K562 (cell line): ENCODE results near the gene DCPS. TPM values are rescaled to one million over a fixed set of nuclear protein-coding genes. Genes with fewer than 3 reads are reported as not detected.

ENCODE experiments used
- ATAC-seq: fragments of 200-7000 bp; cut with Tn5 transposase; 3 replicates; pipeline ENCODE4 v1.9.1; 2020; ENCODE audit warnings: moderate library complexity
- BruUV-seq: library from RNA; stranded (reverse); fragments of 400-500 nt; replicated peaks from 2 replicates; lab custom pipeline; 2021; lab: Mats Ljungman, UMichigan
- CTCF ChIA-PET: fragments of 300-600 bp; formaldehyde crosslinking; extraction: SDS; loops from one replicate; lab custom pipeline; 2021; ENCODE audit warnings: low intra/inter-chr PET ratio; lab: Yijun Ruan, JAX
- POLR2A ChIA-PET: fragments of 300-600, 350-650 bp; sonication (Branson Sonifier 250); formaldehyde crosslinking; extraction: SDS; loops from one replicate; lab custom pipeline; 2021; ENCODE audit warnings: antibody characterized with exemption, inconsistent platforms; lab: Yijun Ruan, JAX
- DNase-seq, 4 experiments: peaks; one replicate each; pipeline versions ENCODE4 v3.0.0 to v3.0.0-alpha.2; 2011 to 2018; ENCODE audit warnings: low spot score in 3 of 4, mixed read lengths in 3 of 4; ENCODE audit errors: extremely low read depth in 1 of 4
- FAIRE-seq: peaks from 2 replicates; lab custom pipeline; 2011; peaks lifted over from hg19 to GRCh38; lab: Jason Lieb, UNC
- H2AFZ ChIP-seq: 2 replicates; pipeline ENCODE4 v1.6.0; 2011; ENCODE audit warnings: low read depth, low read length, control low read depth, inconsistent platforms
- H3K27ac ChIP-seq: fragments of 200-600 bp; 3 replicates; pipeline ENCODE4 v1.8.0; 2011; ENCODE audit warnings: low read depth, mild to moderate bottlenecking, control low read depth, inconsistent platforms, low read length, moderate library complexity, mixed read lengths; ENCODE audit errors: extremely low read depth
- H3K27me3 ChIP-seq, 2 experiments: fragments of 300-600 bp in 1 of 2; 2 replicates in 1 of 2; 3 replicates in 1 of 2; pipeline versions ENCODE4 v1.6.0 to v1.8.0; 2011; ENCODE audit warnings: inconsistent platforms in 2 of 2, low read length in 2 of 2, mild to moderate bottlenecking in 1 of 2, mixed read lengths in 1 of 2, moderate library complexity in 1 of 2; ENCODE audit not compliant: control insufficient read depth in 2 of 2, insufficient read depth in 2 of 2
- H3K36me3 ChIP-seq: fragments of 300-600 bp; 3 replicates; pipeline ENCODE4 v1.8.0; 2011; ENCODE audit warnings: mild to moderate bottlenecking, low read length, inconsistent platforms; ENCODE audit not compliant: control insufficient read depth, insufficient read depth
- H3K4me1 ChIP-seq, 2 experiments: fragments of 200-600 bp in 1 of 2; replicated peaks in 1 of 2; 2 replicates in 1 of 2; 3 replicates in 1 of 2; pipeline versions ENCODE4 v1.5.1 to v1.8.0; 2011; ENCODE audit warnings: inconsistent platforms in 2 of 2, low read length in 2 of 2, mild to moderate bottlenecking in 1 of 2, mixed read lengths in 1 of 2, moderate library complexity in 1 of 2; ENCODE audit not compliant: control insufficient read depth in 2 of 2, insufficient read depth in 2 of 2
- H3K4me2 ChIP-seq: 2 replicates; pipeline ENCODE4 v1.6.1; 2011; ENCODE audit warnings: low read length, control low read depth, inconsistent platforms, mixed read lengths; ENCODE audit not compliant: insufficient read depth
- H3K4me3 ChIP-seq: fragments of 200-600 bp; sonication (generic), shearing (Covaris generic); 2 replicates; pipeline ENCODE4 v1.5.1; 2016; ENCODE audit warnings: control low read depth, inconsistent platforms
- H3K79me2 ChIP-seq: fragments of 200-600 bp; 3 replicates; pipeline ENCODE4 v1.8.0; 2011; ENCODE audit warnings: low read length, inconsistent platforms; ENCODE audit not compliant: control insufficient read depth, insufficient read depth
- H3K9ac ChIP-seq, 2 experiments: 2 replicates each; pipeline versions ENCODE4 v1.6.0 to v1.6.1; 2011; ENCODE audit warnings: low read depth in 2 of 2, low read length in 2 of 2, control low read depth in 1 of 2, inconsistent platforms in 1 of 2, mild to moderate bottlenecking in 1 of 2, mixed read lengths in 1 of 2; ENCODE audit not compliant: insufficient read depth in 1 of 2
- H3K9me1 ChIP-seq: one replicate; pipeline ENCODE4 v1.6.0; 2011; ENCODE audit warnings: inconsistent platforms, mild to moderate bottlenecking, low read length, moderate library complexity; ENCODE audit not compliant: control insufficient read depth, insufficient read depth
- H3K9me3 ChIP-seq: replicated peaks from 2 replicates; pipeline ENCODE4 v1.5.1; 2011; ENCODE audit warnings: low read depth, low read length, inconsistent platforms; ENCODE audit not compliant: control insufficient read depth, insufficient read depth
- H4K20me1 ChIP-seq: replicated peaks from 2 replicates; pipeline ENCODE4 v1.6.1; 2011; ENCODE audit warnings: low read length, inconsistent platforms, mixed read lengths; ENCODE audit not compliant: control insufficient read depth, insufficient read depth
- ATF6 ChIP-seq: sonication (generic); formaldehyde crosslinking; IDR thresholded peaks from 2 replicates; pipeline ENCODE4 v1.4.0; 2020; ENCODE audit warnings: mild to moderate bottlenecking, missing genetic modification reagents
- FOXK2 ChIP-seq, 2 experiments: fragments of 450-650 bp; IDR thresholded peaks in 1 of 2; conservative IDR thresholded peaks in 1 of 2; 2 replicates each; pipeline ENCODE4 v1.6.1; 2016; ENCODE audit warnings: low read depth in 2 of 2, mild to moderate bottlenecking in 1 of 2
- NFRKB ChIP-seq: fragments of 450-650 bp; IDR thresholded peaks from 2 replicates; pipeline ENCODE4 v1.6.1; 2016; ENCODE audit warnings: low read depth
- PBX2 ChIP-seq, 2 experiments: IDR thresholded peaks in 1 of 2; conservative IDR thresholded peaks in 1 of 2; 2 replicates each; pipeline ENCODE4 v1.6.1; 2016; ENCODE audit warnings: low read depth in 2 of 2, mild to moderate bottlenecking in 1 of 2, missing compliant biosample characterization in 1 of 2, missing genetic modification characterization in 1 of 2, moderate library complexity in 1 of 2
- SPI1 ChIP-seq: IDR thresholded peaks from 2 replicates; pipeline ENCODE4 v1.6.1; 2011; ENCODE audit warnings: low read depth, low read length, control low read depth, borderline replicate concordance
- SREBF1 ChIP-seq: fragments of 150-350 bp; IDR thresholded peaks from 2 replicates; pipeline ENCODE4 v1.6.1; 2014; ENCODE audit warnings: antibody characterized with exemption, low read depth, low read length, borderline replicate concordance
- ZNF324 ChIP-seq: fragments of 250-450 bp; sonication (Bioruptor Pico); IDR thresholded peaks from 2 replicates; pipeline ENCODE4 v1.4.0; 2020; ENCODE audit warnings: mild to moderate bottlenecking
- WGBS: fragments of 100-300 bp; shearing (Covaris generic); methylation state at CpG from one replicate; pipeline ENCODE4 v1.1.6; 2016; ENCODE audit warnings: low coverage, mixed read lengths; ENCODE audit not compliant: insufficient coverage; ENCODE audit errors: missing lambda C conversion rate; 5-methylcytosine and 5-hydroxymethylcytosine counted together
- in situ Hi-C: fragments of 300-500 bp; cut with MboI; formaldehyde crosslinking; loops from 4 replicates; pipeline ENCODE4 v1.15.0; 2018; ENCODE audit warnings: inconsistent platforms, mixed read lengths
- intact Hi-C: fragments of 100-400 bp; cut with micrococcal nuclease; formaldehyde crosslinking; loops from 2 replicates; pipeline ENCODE4 v1.14.2; 2022
- polyA plus RNA-seq, 8 experiments: library from polyadenylated mRNA; depleted of rRNA in 4 of 8; stranded (reverse) in 5 of 8; unstranded in 3 of 8; fragments of >200 nt; fragmentation: Nextera tagmentation in 2 of 8; fragmentation: Illumina TruSeq in 1 of 8; extraction: Ambion mirVana in 2 of 8; extraction: Trizol in 1 of 8; gene quantifications; 2 replicates each; pipeline versions ENCODE4 v1.2.1 to v1.2.3, GENCODE V29; 2011 to 2014; ENCODE audit warnings: inconsistent platforms in 1 of 8, missing spikeins in 1 of 8
- total RNA-seq, 7 experiments: library from RNA; depleted of rRNA in 6 of 7; stranded (reverse); fragments of >200 nt in 6 of 7; fragmentation: Illumina TruSeq in 2 of 7; extraction: Trizol in 2 of 7; gene quantifications; 2 replicates each; pipeline versions ENCODE4 v1.2.1 to v1.2.3, GENCODE V29; 2011 to 2021; ENCODE audit warnings: low replicate concordance in 1 of 7

The DCPS gene
- total and polyA plus RNA-seq, 9 of the 15 experiments (the other 6 are each of a cell fraction or from before 2014, with no cell fraction given), result 8.7 to 38.1 (median 17.9) TPM

- ATAC-seq (no peak), FAIRE-seq (no peak), DNase-seq (no peak)
- no peak overlapping the region for H3K4me2 ChIP-seq
- H2AFZ ChIP-seq, result no peak overlapping the region
- in situ Hi-C loops (no loop called here), intact Hi-C loops (no loop called here)
- H3K27ac ChIP-seq, result no peak overlapping the region
- 86% methylated on average over 11 of the region's 11 CpGs for WGBS
- H3K79me2 ChIP-seq, result no peaks in the 10 kb centered on the region
- BruUV-seq, result no TSS peak
- peaks cover 0 to 9% of the 10 kb centered on the region in 2 experiments; a peak in 1 of 5 replicates for H3K4me1 ChIP-seq
- peaks cover 7% of the 10 kb centered on the region; the same call in 2 of the 3 replicates for H3K36me3 ChIP-seq
- H3K4me3 ChIP-seq, result no peak overlapping the region
- H3K9ac ChIP-seq, result no peak overlapping the region
- H3K27me3 ChIP-seq, result no peaks in the 10 kb centered on the region
- POLR2A ChIA-PET, result interaction anchor here (1.3 to 1.6 kb wide), 2 partner anchors 15 to 17 kb away, joined by 3 to 4 read pairs; no protein-coding TSS in a partner anchor
- no peaks in the 10 kb centered on the region for H4K20me1 ChIP-seq
- CTCF ChIA-PET, result interaction anchor here (0.6 kb wide), 1 partner anchor 1469 kb away, joined by 3 read pairs; no protein-coding TSS in a partner anchor
- H3K9me1 ChIP-seq, result no peaks in the 10 kb centered on the region
- H3K9me3 ChIP-seq, result no peaks in the 10 kb centered on the region
- no peak for TF ChIP-seq SREBF1
- TF ChIP-seq ATF6, result no peak
- TF ChIP-seq ZNF324, result no peak
- TF ChIP-seq NFRKB, result no peak
- no peak for TF ChIP-seq FOXK2 (conservative IDR thresholded peaks at IDR 0.05 in 1 of 2, IDR thresholded peaks at IDR 0.05 in 1 of 2; ENCODE audit: low read depth in 2 of 2)
- no peak for TF ChIP-seq PBX2 (CRISPR knock-in tag; IDR thresholded peaks at IDR 0.05; ENCODE audit: low read depth)
- no peak for TF ChIP-seq PBX2 (tag; conservative IDR thresholded peaks at IDR 0.05; ENCODE audit: low read depth)
- TF ChIP-seq SPI1, result no peak
- TF ChIP-seq, all 486 proteins: peak for 0
Observed at GRCh38 chr11:126329644-126330211, 25.9 kb downstream of the DCPS start.
